Neural cell (in vitro differentiated cells): ENCODE measurements around the gene ENTPD8.

Source experiments
- CTCF ChIP-seq: fragments of 450-650 bp; IDR thresholded peaks from 2 replicates; pipeline ENCODE4 v1.5.1; 2014; ENCODE audit warnings: antibody characterized with exemption, mild to moderate bottlenecking, moderate library complexity; ENCODE audit not compliant: poor library complexity, severe bottlenecking
- EZH2 ChIP-seq: fragments of 200-600, 300-800 bp; shearing (Covaris generic), sonication (generic); IDR thresholded peaks from 2 replicates; pipeline ENCODE4 v1.6.1; 2014; ENCODE audit warnings: antibody characterized with exemption, low read length, borderline replicate concordance, mild to moderate bottlenecking; ENCODE audit not compliant: insufficient read depth, poor library complexity, severe bottlenecking
- POLR2AphosphoS5 ChIP-seq: IDR thresholded peaks from 2 replicates; pipeline ENCODE4 v1.6.1; 2012

GRCh38 chr9:137490532-137491186 is 49.5 kb upstream of the ENTPD8 start:
- TF ChIP-seq CTCF = no peak
- no peak for TF ChIP-seq POLR2AphosphoS5
- no peak for TF ChIP-seq EZH2
